Parietal lobe (tissue), 2 donors: ENCODE measurements around the gene PFKM. TPM values are rescaled to one million over a fixed set of nuclear protein-coding genes. Genes with fewer than 3 reads are reported as not detected.

Experiments
- small RNA-seq: library from RNA; depleted of rRNA; stranded (forward); fragments of <200 nt; gene quantifications from one replicate; pipeline ENCODE3, GENCODE V24; 2014; ENCODE audit warnings: low replicate concordance
- total RNA-seq: library from RNA; depleted of rRNA; stranded (reverse); fragments of >200 nt; gene quantifications from one replicate; pipeline ENCODE4 v1.2.3, GENCODE V29; 2014

Gene PFKM
- total RNA-seq, result 105 TPM

DNA sequence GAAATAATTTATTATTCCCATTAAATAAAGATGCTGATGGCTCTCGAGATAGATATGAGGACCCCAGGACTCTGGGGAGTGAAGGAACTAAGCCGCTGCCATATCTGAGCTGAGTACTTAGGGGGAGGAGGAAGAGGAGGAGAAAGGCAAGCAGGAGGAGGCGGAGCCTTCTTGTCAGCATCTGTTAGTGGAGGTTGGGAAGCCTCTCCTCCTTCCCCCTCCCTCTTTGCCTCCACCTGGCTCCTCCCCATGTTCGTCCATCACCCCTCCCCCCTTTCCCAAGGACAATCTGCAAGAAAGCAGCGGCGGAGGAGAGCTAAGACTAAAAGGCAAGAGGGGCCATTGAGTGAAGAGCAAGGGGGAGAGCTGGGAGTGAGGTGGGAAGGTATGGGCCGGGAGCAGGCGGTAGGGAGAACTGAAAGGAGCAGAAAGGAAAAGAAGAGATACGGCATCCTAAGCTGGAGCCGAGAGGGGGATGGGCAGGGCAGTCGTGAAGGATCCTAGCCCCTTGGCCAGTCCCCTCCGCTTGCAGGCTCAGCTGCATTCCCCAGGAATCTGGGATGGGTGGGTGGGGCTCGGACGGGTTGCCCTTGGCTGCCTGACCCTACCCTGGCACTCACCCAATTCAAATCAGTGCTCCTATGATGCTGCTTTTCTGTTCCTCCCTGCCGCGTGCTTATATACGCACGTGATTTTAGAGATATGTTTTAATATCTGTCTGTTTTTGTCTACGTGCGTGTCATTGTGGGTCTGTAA is at the start of gene PFKM:
Gene PFKM (plus strand): TSS at position 287 of the 756 bp plus-strand sequence. CDS start 3,411 bp downstream, outside the sequence.

DNA sequence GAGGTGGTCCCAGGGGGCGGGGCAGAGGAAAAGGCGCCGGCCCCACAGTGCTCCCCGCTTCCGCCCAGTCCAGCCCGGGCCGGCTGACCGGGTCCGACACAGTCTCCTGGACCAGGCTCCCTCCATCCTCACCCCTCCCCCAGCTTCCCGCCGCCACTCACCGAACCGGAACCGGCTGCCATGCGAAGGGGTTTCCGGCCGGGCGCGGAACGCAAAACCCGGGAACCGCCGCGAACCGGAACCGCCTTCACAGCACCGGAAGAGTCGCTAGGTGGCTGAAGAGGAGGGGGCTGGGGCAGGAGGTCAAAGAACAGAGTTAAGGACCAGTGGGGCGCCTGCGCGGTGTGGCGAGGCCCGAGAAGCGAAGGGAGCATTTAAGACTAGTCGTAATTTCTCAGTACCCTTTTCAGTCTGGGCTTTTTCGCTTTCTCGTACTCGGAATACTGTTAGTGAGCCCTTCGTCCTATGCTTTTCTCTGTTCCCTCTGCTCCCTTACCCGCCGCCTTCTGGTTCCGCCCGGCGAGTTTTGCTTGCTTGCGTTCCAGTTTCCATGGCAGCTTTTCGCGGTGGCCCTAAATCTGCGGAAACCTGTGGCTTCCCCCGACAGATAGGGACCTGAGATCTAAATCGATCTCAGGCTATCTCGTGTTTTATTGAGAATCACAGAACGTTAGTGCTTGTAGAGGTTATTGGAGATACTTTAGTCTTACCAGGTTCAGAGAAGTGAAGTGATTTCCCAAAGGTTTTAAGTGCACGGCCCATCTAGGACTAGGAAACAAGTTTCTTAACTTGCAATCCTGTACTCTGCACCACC is 13.1 kb upstream of the PFKM start, which contains the start of gene SENP1:
Gene SENP1 (minus strand): TSS at position 213 of the 814 bp plus-strand sequence. CDS start 4,607 bp downstream, outside the sequence.

DNA sequence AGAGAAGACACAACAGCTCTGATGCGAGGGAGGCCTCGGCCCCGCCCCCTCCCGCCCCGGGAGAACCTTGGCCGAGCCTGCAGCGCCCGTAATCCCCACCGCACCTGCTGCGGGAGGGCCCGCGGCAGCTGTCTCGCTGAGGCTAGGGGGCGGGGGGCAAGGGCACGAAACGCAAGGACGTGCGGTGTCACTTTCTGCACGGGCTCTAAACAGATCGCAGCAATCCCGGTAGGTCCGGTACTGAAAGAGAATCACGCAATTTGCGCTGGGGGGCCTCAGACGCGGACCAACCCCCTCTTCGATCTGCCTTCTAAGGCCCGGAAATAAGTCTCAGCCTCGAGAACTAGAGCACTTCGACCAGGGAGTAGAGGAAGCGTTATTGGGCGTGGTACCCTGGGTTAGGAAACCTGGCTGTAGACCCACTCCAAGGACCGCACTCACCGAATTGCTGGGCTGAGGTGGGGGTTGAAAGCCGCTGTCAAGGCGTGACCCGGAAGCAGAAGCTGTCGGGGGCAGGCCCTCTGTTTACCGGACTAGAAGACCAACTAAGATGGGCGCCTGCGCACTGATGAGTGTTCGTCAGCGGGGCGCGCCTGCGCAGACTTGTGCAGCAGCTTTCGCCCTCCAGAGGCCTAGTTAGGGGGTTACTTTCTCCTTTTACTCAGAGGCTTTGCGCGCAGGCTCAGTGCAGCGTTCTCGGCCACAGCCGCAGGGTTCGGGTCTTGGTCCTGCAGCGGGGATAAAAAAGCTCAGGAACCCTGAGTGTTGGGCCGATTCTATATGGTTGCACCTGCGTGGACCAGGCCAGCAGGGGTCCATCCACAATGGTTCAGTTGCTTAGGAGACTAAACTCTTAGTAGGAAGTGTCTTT is 38.1 kb downstream of the PFKM start, which contains the start of gene ASB8:
Gene ASB8 (minus strand): TSS at position 498 of the 871 bp plus-strand sequence. CDS start 4,019 bp downstream, outside the sequence.

GRCh38 chr12:48183091-48183875 is 64.1 kb downstream of the PFKM start, which contains the start of gene CCDC184:
TSS of gene CCDC184 (plus strand) at chr12:48183644. CDS start at chr12:48184123, 479 bp downstream.

Small RNAs within 50 kb of the gene (small RNA-seq; reads per million reads assigned to genes)
- gene MIR6505 (0.18 reads per million), gene RNU6-1203P (not detected)

Other genes starting within 250 kb of the PFKM start
- gene VDR, start 214.4 kb upstream of the PFKM start, total RNA-seq, result not detected
- gene TMEM106C, start 155.8 kb upstream of the PFKM start, total RNA-seq, result 86.7 TPM
- gene COL2A1, start 114.9 kb upstream of the PFKM start, total RNA-seq, result 0.31 TPM
- 39.1 TPM for gene SENP1, start 13.3 kb upstream of the PFKM start, total RNA-seq
- gene ASB8, start 38.2 kb downstream of the PFKM start, total RNA-seq, result 35.7 TPM
- 15.7 TPM for gene CCDC184, start 64.3 kb downstream of the PFKM start, total RNA-seq
- gene OR10AD1, start 83.9 kb downstream of the PFKM start, total RNA-seq, result not detected
- gene ZNF641, start 231.6 kb downstream of the PFKM start, total RNA-seq, result 49.5 TPM